Measurements from ENCODE around the gene PPP1R13B.

DNA sequence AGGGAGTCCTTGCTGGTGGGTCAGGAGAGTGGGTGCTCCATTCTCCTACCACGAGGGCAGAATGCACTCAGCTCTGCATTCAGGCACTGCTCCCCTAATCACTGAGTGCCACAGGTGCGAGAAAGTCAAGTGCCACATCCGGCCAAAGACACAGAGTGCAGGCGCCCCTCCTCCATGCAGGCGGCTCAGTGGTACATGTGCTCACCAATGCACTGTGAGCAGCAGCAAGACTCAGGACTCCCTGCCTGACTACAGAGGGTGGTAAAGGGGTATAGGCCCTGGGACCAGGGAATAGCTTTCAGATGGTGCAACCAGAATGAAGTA, 98.9 kb downstream of the PPP1R13B start:
- TF ChIP-seq, protein P1, sequence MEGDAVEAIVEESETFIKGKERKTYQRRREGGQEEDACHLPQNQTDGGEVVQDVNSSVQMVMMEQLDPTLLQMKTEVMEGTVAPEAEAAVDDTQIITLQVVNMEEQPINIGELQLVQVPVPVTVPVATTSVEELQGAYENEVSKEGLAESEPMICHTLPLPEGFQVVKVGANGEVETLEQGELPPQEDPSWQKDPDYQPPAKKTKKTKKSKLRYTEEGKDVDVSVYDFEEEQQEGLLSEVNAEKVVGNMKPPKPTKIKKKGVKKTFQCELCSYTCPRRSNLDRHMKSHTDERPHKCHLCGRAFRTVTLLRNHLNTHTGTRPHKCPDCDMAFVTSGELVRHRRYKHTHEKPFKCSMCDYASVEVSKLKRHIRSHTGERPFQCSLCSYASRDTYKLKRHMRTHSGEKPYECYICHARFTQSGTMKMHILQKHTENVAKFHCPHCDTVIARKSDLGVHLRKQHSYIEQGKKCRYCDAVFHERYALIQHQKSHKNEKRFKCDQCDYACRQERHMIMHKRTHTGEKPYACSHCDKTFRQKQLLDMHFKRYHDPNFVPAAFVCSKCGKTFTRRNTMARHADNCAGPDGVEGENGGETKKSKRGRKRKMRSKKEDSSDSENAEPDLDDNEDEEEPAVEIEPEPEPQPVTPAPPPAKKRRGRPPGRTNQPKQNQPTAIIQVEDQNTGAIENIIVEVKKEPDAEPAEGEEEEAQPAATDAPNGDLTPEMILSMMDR (IDR thresholded peaks at IDR 0.05; ENCODE audit: low read depth, low read length): no peak
- no peak for TF ChIP-seq EZH2phosphoT487 (IDR thresholded peaks at IDR 0.05; ENCODE audit: low read depth)

All from OCI-LY3 (cell line).